HG03175 (cell line): Measurements from ENCODE around the gene PODXL2.
"Not testable (repeated sequence)": the region's sequence is repeated elsewhere in the genome, so short reads cannot be mapped to it uniquely, and the experiment has no call there.

ENCODE experiments used
- ATAC-seq: cut with Tn5 transposase; IDR thresholded peaks from one replicate; pipeline ENCODE4 v1.9.1; 2021; ENCODE audit warnings: mild to moderate bottlenecking, moderate library complexity; ENCODE audit not compliant: unreplicated experiment

PODXL2 gene

DNA sequence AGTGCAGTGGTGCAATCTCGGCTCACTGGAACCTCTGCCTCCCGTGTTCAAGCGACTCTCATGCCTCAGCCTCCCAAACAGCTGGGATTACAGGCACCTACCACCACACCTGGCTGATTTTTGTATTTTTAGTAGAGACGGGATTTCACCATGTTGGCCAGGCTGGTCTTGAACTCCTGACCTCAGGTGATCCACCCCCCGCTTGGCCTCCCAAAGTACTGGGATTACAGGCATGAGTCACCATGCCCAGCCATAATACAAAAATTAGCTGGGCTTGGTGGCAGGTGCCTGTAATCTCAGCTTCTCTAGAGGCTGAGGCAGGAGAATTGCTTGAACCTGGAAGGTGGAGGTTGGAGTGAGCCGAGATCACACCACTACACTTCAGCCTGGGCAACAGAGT lies 26.0 kb downstream of the PODXL2 start:
- ATAC-seq: not testable (repeated sequence)

DNA sequence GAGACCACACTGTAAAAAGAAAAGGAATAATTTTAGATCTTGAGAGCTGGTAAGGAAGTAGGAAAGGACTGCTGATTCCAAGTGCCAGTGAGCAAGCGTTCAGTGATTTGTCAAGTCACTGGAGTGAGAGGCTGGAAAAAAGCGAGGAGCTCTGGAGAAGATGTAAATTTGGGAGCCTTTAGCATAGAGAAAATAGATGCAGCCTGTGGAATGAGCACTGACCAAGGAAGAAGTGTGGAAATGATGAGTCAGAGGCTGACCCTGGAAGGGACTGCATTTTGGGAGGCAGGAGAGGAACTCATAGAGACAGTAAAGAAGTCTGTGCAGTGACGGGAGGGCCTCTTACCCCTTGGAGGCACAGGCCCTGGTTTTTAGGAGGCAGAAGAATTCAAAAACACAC lies 26.7 kb downstream of the PODXL2 start:
- ATAC-seq: no peak

DNA sequence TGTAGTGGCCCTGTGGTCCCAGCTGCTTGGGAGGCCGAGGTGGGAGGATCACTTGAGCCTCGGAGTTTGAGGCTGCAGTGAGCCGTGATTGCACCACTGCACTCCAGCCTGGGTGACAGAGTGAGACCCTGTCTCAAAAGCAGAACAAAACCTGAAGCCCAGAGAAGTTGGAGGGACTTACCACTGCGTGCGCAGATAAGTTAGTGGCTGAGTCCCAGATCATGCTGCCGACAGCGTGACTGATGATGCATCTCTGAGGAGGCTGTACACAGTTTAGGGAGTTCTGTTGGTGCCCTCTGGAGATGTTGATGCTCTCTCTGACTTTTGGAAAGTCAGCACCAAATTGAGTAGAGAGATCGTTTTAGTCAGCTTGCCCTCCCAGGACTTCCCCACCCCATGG lies 27.9 kb downstream of the PODXL2 start:
- no peak for ATAC-seq

DNA sequence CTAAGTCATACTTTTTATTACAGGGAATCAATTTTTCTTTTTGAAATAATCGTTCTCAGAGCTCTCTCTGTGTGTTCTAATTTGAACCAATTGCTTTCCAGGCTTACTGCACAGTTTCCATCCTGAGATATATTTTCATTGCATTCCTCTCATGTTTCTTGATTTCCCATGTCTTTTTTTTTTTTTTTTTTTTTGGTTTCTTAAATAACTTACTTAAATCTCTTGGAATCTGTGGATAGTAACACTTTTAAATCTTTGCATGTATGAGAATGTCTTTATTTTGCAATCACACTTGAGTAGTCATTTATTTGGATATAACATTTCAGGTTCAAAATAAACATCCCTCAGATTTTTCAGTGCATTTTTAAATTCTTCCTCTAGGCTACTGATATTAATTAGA lies 29.2 kb downstream of the PODXL2 start:
- ATAC-seq: no peak

DNA sequence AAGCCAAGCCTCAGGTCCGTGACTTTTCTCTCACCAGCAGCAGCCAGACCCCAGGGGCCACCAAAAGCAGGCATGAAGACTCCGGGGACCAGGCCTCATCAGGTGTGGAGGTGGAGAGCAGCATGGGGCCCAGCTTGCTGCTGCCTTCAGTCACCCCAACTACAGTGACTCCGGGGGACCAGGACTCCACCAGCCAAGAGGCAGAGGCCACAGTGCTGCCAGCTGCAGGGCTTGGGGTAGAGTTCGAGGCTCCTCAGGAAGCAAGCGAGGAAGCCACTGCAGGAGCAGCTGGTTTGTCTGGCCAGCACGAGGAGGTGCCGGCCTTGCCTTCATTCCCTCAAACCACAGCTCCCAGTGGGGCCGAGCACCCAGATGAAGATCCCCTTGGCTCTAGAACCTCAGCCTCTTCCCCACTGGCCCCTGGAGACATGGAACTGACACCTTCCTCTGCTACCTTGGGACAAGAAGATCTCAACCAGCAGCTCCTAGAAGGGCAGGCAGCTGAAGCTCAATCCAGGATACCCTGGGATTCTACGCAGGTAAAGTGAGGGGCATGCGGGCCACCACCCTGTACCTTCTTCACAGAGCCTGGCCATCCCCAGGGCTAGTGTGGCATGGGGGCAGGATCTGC lies 31.8 kb downstream of the PODXL2 start:
- ATAC-seq: no peak

DNA sequence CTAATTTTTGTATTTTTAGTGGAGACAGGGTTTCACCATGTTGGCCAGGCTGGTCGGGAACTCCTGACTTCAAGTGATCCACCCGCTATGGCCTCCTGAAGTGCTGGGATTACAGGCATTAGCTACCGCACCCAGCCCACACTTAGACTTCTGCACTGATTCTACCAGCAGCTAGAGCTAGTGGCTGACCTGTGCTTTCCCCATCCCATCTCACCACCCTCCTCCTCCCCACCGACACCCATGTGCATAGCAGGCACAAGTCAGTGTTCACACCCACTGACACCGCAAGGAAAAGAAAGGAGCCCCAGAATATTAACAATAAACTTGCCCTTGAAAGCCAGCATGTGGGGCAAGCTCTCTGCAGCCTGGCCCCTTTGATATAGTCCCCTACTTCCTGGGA lies 32.6 kb downstream of the PODXL2 start:
- no peak for ATAC-seq

DNA sequence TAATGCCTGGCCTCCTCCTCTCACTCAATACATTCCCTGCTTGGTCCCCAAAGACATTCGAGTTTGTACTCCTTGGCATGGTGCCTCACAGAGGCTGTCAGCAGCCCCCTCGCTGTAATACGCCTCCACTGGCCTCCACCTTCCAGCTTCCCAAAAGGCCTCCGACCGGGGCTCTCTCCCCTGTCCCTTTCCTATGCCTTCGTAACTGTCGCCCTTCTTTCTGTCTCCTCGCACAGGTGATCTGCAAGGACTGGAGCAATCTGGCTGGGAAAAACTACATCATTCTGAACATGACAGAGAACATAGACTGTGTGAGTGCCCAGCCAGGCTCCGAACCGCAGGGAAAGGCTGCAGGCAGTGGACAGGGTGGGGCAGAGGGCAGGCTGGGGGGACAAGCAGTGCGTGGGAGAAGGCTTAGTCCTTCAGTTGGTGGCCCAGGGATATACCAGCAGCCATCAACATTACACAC lies 33.0 kb downstream of the PODXL2 start:
- no peak for ATAC-seq

DNA sequence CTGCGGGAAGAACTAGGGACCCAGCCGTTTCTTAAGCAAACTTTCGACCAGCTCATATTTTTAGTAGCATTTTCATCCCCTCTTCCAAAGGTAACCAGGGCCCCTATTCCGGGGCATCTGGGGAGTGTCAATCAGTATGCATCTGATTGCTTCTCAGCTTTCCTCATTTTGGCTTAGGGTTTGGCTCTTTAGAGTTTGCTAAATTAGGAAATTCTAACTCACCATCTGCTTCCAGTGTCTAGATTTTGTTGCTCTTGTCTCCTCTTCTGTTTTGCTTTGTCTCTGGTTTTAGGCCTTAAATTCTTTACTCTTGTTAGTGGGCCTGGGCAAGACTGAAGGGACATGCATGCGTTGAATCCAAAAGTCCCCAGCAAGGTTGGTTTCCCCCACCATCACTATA lies 34.2 kb downstream of the PODXL2 start:
- ATAC-seq: no peak

DNA sequence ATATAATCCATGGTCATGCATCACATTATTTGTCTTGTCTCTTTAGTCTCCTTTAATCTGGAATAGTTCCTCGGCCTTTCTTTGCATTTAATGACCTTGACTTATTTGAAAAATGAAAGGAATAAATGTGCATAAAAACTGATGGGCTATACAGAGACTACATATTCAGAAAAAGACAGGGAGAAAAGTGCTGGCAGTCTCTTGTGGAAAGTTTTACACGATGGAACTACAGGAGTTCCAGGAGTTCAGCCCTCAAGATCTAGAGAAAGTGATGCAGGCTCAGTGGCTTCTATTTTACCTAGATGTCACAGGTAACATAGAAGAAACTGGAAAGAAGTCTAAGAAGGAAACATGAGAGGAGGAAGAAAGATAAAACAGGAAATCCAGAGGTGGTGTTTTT lies 36.2 kb downstream of the PODXL2 start:
- no peak for ATAC-seq

DNA sequence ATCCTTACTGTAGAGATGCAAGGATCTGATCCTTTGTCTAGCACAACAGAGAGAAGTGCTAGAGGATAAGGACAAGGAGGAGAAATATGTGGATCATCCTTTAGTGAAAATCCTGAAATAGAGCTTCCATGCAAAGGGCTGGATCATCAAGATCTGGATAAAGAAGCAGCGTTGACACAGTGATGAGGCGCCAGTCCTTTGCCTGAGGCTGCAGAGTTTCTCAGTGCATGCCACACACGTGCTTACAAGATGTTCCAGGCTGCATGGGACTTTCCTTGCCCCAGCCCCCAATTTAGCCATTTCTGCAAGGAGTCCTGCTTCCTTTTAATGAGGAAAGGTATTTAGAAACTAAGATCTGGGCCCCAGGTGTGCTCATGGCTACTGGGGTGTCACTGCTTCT lies 36.6 kb downstream of the PODXL2 start:
- ATAC-seq: no peak

DNA sequence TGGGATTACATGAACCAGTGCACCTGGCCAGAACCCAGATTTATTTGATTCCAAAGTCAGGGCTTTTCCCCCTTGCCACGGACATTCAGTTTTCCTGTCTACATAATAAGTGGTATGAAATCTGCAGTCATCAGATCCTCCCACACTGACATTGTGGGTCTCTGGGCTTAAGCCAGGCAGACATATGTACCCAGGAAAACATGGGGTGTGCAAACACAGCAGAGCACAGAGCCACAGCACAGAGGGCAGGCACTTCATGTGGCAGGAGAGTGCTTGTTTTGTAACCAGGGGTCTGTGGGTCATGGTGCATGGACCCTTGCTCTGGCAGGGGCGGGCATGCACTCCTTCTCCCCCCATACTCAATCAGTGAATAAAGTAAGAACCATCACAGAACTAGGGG lies 37.7 kb downstream of the PODXL2 start:
- no peak for ATAC-seq

DNA sequence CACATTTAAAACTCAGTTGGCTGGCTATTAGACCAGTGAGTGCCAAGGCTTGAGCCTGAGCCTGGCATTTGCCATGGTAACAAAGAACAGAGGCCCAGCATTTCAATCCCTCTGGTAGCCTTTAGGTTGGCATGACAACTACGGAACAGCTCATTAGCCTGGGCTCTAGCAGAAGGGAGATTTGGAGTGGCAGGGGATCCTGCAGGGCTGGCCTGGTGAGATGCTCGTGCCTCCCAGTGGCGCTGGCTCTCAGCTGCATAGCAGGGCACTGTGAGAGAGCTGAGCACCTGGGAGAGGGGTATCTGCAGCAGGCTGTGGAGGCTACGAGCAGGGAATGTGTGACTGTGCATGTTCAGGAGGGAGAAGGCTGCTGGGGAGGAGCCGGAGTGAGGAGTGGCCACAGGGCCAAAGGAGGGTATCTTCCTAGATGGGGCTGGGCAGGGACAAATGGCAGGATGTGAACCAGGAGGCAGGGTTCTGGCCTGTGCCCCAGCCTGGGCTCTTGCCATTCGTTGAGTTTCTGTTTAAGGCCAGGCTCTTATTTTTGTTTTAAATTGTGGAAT lies 38.2 kb downstream of the PODXL2 start:
- ATAC-seq: no peak

DNA sequence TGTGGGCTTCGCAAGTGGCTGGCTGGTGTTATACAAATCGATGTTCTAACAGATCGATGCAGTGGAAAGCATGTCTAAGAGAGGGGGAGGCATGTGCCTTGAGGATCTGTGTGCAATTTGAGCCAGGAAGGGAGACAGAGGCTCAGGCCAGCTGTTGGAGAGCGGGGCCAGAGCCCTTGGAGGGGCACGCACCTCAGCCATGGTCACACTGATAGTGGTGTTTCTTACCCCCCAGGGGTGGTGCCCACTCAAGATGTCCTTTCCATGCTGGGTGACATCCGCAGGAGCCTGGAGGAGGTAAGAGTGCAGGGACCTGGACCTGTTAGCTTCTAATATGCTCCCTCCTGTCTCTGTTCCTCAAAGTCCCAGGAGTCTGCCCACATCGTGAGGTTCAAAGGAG lies 39.9 kb downstream of the PODXL2 start:
- no peak for ATAC-seq

DNA sequence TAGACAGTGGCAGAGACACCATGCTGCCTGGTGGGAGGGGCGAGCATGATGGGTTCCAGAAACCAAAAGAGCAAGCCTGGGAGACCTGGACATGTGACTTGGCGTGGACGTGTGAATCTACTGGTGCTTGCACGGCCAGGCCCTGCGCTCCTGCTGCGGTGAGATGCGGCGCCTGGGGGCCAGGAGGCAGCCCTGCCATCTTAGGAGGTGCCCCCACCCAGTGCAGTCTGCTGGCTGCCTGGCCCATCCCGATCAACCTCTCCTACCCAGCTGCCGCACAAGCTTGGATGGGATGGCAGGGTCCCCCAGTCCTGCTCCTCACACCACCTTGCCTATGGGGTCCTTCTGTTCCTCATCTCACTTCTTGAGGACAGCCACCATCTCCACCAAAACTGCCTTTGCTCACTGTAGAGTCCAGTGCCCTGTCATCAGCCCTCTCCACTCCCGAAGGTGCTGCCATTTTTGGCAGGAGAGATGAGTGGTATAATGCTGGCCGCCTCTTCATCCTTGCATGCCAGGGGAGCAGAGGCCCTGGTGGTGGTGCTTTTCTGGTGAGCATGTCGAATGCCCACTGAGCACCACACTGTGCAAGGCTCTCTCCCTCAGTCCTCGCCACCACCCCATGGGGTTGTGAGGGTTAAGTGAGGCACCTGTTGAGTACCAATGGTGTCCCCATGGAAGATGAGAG lies 40.7 kb downstream of the PODXL2 start:
- ATAC-seq: no peak

DNA sequence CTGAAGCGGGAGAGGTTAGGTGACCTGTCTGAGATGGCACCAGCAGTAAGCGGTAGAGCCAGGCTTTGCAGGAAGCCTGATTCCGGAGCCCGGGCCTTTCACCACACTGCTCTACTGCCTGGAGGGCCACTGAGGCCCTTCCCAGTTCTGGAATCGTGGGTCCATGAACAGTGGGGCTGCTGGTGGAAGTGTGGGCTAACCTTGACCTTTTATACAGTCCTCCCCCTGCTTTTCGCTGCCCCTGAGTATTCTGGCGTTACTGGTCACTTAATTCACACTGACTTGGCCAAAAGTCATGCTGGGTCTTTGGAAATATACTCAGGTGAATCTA lies 41.2 kb downstream of the PODXL2 start:
- ATAC-seq: no peak

DNA sequence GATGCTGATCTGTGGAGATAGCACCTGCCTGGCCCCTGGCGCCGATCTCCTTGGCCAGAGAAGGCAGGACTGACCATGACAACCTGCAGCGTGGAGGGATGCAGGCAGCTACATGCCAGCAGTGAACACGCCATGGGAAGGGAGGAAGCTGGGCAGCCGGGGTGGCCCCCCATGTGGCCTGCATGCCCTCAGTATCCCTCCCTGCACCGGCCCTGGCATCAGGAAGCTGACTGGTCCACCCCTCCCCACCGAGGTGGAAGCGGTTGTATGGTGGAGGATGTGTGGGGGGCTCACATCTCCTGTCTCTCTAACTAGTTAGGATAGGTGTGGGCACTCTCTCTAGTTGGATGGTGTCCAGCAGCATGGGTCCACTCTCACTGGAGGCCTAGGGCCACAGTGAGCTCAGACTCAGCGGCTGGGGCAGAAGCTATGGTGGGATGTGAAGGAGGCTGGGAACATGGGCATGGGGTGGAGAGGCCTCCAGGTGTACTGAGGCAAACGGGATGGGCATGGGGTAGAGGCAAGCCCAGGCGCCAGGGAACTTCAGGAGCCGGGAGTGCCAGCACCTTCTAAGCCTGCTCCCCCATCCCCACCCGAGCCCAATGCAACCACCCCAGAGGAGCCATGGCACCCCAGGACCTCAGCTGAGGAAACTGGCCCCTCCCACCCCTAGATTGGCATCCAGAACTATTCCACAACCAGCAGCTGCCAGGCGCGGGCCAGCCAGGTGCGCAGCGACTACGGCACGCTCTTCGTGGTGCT lies 42.0 kb downstream of the PODXL2 start:
- no peak for ATAC-seq

DNA sequence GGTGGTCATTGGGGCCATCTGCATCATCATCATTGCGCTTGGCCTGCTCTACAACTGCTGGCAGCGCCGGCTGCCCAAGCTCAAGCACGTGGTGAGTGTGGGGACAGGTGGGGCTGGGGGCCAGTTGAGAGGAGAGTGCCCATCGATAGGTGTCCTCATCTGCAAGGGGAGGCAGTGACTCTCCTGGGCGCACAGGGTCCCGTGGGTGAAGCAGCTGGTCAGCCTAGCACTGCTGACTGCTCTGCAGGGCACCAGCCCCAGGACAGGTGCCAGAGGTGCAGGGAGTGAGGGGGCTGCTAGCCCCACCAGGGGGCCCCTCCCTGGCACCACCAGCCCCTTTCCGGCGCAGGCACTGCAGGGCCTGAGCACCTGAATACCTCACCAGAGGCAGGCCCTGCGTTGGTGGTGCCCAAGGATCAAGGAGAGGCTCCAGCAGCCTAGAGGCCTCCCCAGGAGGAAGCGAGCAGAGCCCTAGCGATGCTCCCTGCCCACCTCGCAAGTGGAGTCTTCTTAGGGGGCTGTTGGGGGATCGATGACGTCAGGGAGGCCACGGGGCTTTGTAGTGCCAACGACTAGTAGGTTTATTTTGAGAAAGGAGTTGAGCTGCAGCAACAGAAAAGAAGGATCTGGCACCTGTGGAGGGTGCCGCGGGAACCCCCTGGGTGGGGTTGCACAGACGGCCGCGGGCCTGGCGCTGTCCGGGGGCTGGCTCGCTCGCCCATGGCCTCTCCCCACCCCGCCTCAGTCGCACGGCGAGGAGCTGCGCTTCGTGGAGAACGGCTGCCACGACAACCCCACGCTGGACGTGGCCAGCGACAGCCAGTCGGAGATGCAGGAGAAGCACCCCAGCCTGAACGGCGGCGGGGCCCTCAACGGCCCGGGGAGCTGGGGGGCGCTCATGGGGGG lies 42.8 kb downstream of the PODXL2 start:
- peak; percentile 14 for ATAC-seq

DNA sequence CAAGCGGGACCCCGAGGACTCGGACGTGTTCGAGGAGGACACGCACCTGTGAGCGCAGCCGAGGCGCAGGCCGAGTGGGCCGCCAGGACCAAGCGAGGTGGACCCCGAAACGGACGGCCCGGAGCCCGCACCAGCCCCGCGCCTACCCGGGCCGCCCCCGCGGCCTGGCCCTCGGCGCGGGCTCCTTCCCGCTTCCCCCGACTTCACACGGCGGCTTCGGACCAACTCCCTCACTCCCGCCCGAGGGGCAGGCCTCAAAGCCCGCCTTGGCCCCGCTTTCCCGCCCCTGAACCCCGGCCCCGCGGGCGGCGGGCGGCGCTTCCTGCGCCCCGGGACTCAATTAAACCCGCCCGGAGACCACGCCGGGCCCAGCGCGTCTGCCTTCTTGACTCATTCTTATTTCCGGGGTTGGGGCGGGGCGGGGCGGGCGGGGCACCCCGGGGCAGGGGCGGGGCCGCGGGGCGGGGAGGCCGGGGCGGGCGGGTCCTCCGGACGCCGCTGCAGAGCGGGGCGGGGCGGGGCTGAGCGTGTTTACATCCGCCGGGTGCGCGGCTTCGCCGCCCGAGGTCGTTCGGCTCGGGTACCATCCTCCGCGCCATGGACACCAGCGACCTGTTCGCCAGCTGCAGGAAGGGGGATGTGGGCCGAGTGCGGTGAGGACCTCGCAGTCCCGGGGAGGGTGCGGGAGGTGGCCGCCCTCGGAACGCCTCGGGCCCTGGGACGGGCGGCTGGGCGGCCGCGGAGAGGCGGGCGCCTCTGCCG lies 43.6 kb downstream of the PODXL2 start, which contains the start of gene ABTB1:
ABTB1 (plus strand) TSS at position 524 of the 762 bp plus-strand sequence; CDS start at position 598, 74 bp downstream.
- peak; percentile 73 for ATAC-seq

DNA sequence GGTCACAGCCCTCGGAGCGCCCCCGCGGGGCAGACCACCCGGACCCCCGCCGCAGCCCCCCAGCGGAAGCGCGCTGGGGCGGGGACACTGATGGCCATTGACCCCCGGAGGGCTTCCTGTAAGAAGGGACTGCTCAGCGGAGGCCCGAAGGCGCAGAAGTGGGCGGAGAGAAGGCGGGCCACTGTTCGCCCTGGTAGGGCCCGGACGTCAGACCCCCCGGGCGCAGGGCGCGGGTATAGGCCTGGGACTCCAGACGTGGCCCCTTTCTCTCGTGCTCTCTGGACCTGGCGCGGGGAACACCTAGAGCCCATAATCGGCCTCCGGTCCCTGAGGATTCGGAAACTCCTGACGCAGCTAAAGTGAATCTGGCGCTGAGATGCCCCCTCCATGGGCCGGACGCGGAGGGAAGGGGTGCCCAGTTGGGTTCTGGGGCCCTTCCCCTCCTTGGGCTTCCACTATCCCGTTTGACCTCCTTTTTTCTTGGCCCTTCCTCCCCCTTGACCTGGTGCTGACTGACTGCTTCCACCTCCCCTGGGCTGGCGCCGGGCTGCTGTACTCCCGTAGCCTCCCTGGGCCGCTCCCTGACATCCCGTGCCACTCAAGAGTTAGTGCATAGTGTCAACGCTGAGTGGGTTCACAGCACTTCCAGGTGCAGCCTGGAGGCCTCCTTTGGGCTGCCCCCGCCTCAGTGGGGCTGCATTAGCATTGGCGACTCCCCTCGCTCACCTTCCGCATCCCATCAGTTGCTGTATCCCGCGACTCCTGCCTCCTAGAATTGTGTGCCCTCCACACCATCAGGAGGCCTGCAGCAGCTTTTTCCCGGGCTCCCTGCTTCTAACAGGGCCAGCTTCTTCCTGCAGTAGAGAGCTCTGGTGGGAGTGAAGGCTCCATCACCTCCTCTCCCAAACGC lies 44.5 kb downstream of the PODXL2 start:
- peak; percentile 37 for ATAC-seq
